Psoas muscle (tissue), 8 donors: ENCODE results near the gene TBX6. TPM values are rescaled to one million over a fixed set of nuclear protein-coding genes. Genes with fewer than 3 reads are reported as not detected.

ENCODE experiments used
- ATAC-seq, 4 donors: fragments of 200-7000 bp; cut with Tn5 transposase; one replicate each; pipeline ENCODE4 v1.9.1; 2020; ENCODE audit warnings: moderate library complexity in 3 of 4, mild to moderate bottlenecking in 2 of 4
- DNase-seq, 2 donors: peaks; one replicate each; pipeline ENCODE4 v3.0.0-alpha.2; 2020
- H3K27ac ChIP-seq: fragments of 200-600 bp; one replicate; pipeline ENCODE4 v1.8.0; 2022
- H3K27me3 ChIP-seq, 3 donors: fragments of 200-600 bp in 1 of 3; one replicate each; pipeline versions ENCODE4 v1.6.1 to v1.8.0; 2013 to 2022; ENCODE audit warnings: low read length in 2 of 3, mild to moderate bottlenecking in 2 of 3, moderate library complexity in 1 of 3; ENCODE audit not compliant: insufficient read depth in 3 of 3
- H3K36me3 ChIP-seq, 2 donors: fragments of 200-600 bp in 1 of 2; one replicate each; pipeline versions ENCODE4 v1.6.1 to v1.8.0; 2013 to 2022; ENCODE audit warnings: low read depth in 1 of 2, mild to moderate bottlenecking in 1 of 2, moderate library complexity in 1 of 2; ENCODE audit not compliant: insufficient read depth in 1 of 2
- H3K4me1 ChIP-seq: fragments of 200-600 bp; one replicate; pipeline ENCODE4 v1.8.0; 2022
- H3K4me3 ChIP-seq: fragments of 200-600 bp; one replicate; pipeline ENCODE4 v1.8.0; 2022; ENCODE audit warnings: mild to moderate bottlenecking
- H3K9me3 ChIP-seq: fragments of 200-600 bp; one replicate; pipeline ENCODE4 v1.8.0; 2022
- CTCF ChIP-seq: fragments of 200-600 bp; IDR thresholded peaks from one replicate; pipeline ENCODE4 v1.8.0; 2022; ENCODE audit warnings: antibody characterized with exemption
- WGBS, 3 donors: extraction: QIAGEN DNeasy Blood & Tissue Kit; methylation state at CpG; one replicate each; pipeline versions ENCODE4 v1.1.6 to v1.1.7; 2013; 5-methylcytosine and 5-hydroxymethylcytosine counted together
- intact Hi-C, 2 donors: fragments of 100-400 bp; cut with DNase I; formaldehyde crosslinking; loops; one replicate each; pipeline versions ENCODE4 v1.11.0 to v1.14.2; 2022
- polyA plus RNA-seq, 3 donors: library from polyadenylated mRNA; stranded (reverse); fragments of 200-250 nt; gene quantifications; one replicate each; pipeline ENCODE4 v1.2.3, GENCODE V29; 2013
- total RNA-seq, 4 donors: library from RNA; stranded (reverse); fragmentation: NEBNext Ultra II Directional in 2 of 4; extraction: Animal tissue kit (Norgen Biotek cat#: 25700) in 2 of 4; gene quantifications; one replicate each; pipeline versions ENCODE4 v1.2.1 to v1.2.4, GENCODE V29; 2021 to 2023
- donor health status: healthy with polysubstance abuse.
- donor health status: DM: no; HTN: no; CAD: no; lungs with moderate emphysema.
- donor health status: Bipolar disorder and iron deficiency.
- donor health status: healthy.
- donor health status: DM: yes; HTN: yes; CAD: no.
- donor health status: DM: no; HTN: no; CAD: no.
- donor health status: DM: no; HTN: no; CAD: no.
- donor health status: DM: yes; HTN: yes; CAD: no.

The TBX6 gene
- total and polyA plus RNA-seq, 7 donors, result 0.32 to 1.6 (median 0.76) TPM

- intact Hi-C loops, result loop anchor here in 1 of 2 donors (10.0 kb wide), 1 partner anchor 64 kb away; the partner anchor contains the start of gene MAPK3
- Histone ChIP-seq H3K9me3 (no peaks in the 10 kb centered on the region), H3K27me3 (no peaks in the 10 kb centered on the region), H3K4me1 (peaks cover 31% of the 10 kb centered on the region), H3K27ac (peak overlapping the region; percentile 99), H3K4me3 (peak overlapping the region; percentile 13), H3K36me3 (no peaks in the 10 kb centered on the region)
- 18 to 26% (median 26%) methylated on average over 2 of the region's 2 CpGs for WGBS, 3 donors
- no peak for TF ChIP-seq CTCF
- DNase-seq, result peak; percentile 73 to 91
- ATAC-seq, result peak; percentile 33 to 60 (median 38)
These were observed 30.7 kb downstream of the TBX6 start for GRCh38 chr16:30060836-30061554.

- peaks cover 31% of the 10 kb centered on the region for H3K4me1 ChIP-seq
- TF ChIP-seq CTCF, result no peak
- no peak for ATAC-seq
These were observed 31.4 kb downstream of the TBX6 start for GRCh38 chr16:30060346-30060745.

GRCh38 chr16:30054959-30055553 lies 36.7 kb downstream of the TBX6 start:
- intact Hi-C loops, result no loop called here
- no peaks in the 10 kb centered on the region for H3K36me3 ChIP-seq
- no peaks in the 10 kb centered on the region for H3K9me3 ChIP-seq
- no peaks in the 10 kb centered on the region for H3K27me3 ChIP-seq
- 47 to 50% (median 50%) methylated on average over 10 of the region's 10 CpGs for WGBS, 3 donors
- no peak overlapping the region for H3K4me3 ChIP-seq
- DNase-seq (no peak), ATAC-seq (no peak)
- H3K4me1 ChIP-seq, result peaks cover 9% of the 10 kb centered on the region
- H3K27ac ChIP-seq, result no peak overlapping the region
- no peak for TF ChIP-seq CTCF

More at GRCh38 chr16:30060346-30060745, 31.4 kb downstream of the TBX6 start:
- WGBS, 3 donors, result 22 to 35% (median 23%) methylated on average over 4 of the region's 4 CpGs
- H3K27me3 ChIP-seq, result no peaks in the 10 kb centered on the region
- H3K4me3 ChIP-seq, result peak overlapping the region; percentile 13
- intact Hi-C loops, result loop anchor here in 1 of 2 donors (10.0 kb wide), 1 partner anchor 64 kb away; the partner anchor contains the start of gene MAPK3
- no peak for DNase-seq
- H3K9me3 ChIP-seq, result no peaks in the 10 kb centered on the region
- peak overlapping the region; percentile 99 for H3K27ac ChIP-seq
- H3K36me3 ChIP-seq, result no peaks in the 10 kb centered on the region

- no peak overlapping the region for H3K27ac ChIP-seq
- TF ChIP-seq CTCF, result no peak
- no peaks in the 10 kb centered on the region for H3K27me3 ChIP-seq
- peak overlapping the region; percentile 84 for H3K4me3 ChIP-seq
- ATAC-seq (no peak), DNase-seq (no peak)
- no peaks in the 10 kb centered on the region for H3K9me3 ChIP-seq
- peaks cover 7% of the 10 kb centered on the region for H3K4me1 ChIP-seq
- intact Hi-C loops, result no loop called here
- 76 to 83% (median 78%) methylated on average over 8 of the region's 8 CpGs for WGBS, 3 donors
- no peaks in the 10 kb centered on the region for H3K36me3 ChIP-seq
These were observed 37.3 kb downstream of the TBX6 start for GRCh38 chr16:30054451-30054850.
